MM.1S (cell line): ENCODE results near the gene PNPLA3.

Experiments
- DNase-seq: peaks from one replicate; pipeline ENCODE4 v3.0.0-alpha.2; 2015
- H2AFZ ChIP-seq: fragments of 300-600 bp; sonication (generic); 2 replicates; pipeline ENCODE4 v1.6.0; 2016; ENCODE audit warnings: antibody characterized with exemption, low read length
- H3F3A ChIP-seq: fragments of 300-600 bp; sonication (generic); 2 replicates; pipeline ENCODE4 v1.6.1; 2016; ENCODE audit warnings: mild to moderate bottlenecking, antibody characterized with exemption, low read length, moderate library complexity, mixed read lengths; ENCODE audit not compliant: insufficient read depth
- H3K27ac ChIP-seq: fragments of 300-600 bp; sonication (generic); 2 replicates; pipeline ENCODE4 v1.5.1; 2016; ENCODE audit warnings: mild to moderate bottlenecking, low read length
- H3K27me3 ChIP-seq: fragments of 300-600 bp; sonication (generic); replicated peaks from 2 replicates; pipeline ENCODE4 v1.6.0; 2016; ENCODE audit warnings: low read length; ENCODE audit not compliant: insufficient read depth
- H3K36me3 ChIP-seq: fragments of 300-600 bp; sonication (generic); replicated peaks from 2 replicates; pipeline ENCODE4 v1.6.1; 2016; ENCODE audit warnings: mild to moderate bottlenecking, low read length, mixed read lengths; ENCODE audit not compliant: insufficient read depth
- H3K4me1 ChIP-seq: fragments of 300-600 bp; sonication (generic); 2 replicates; pipeline ENCODE4 v1.6.1; 2016; ENCODE audit warnings: low read length, mixed read lengths
- H3K4me2 ChIP-seq: fragments of 300-600 bp; sonication (generic); 2 replicates; pipeline ENCODE4 v1.6.0; 2016; ENCODE audit warnings: low read depth, low read length
- H3K4me3 ChIP-seq: fragments of 300-600 bp; sonication (generic); 2 replicates; pipeline ENCODE4 v1.5.1; 2016; ENCODE audit warnings: low read length, mixed read lengths
- H3K79me2 ChIP-seq: fragments of 300-600 bp; sonication (generic); 2 replicates; pipeline ENCODE4 v1.6.1; 2016; ENCODE audit warnings: mixed run types, low read length, mixed read lengths
- H3K9ac ChIP-seq: fragments of 300-600 bp; sonication (generic); 2 replicates; pipeline ENCODE4 v1.6.1; 2016; ENCODE audit warnings: low read length, mixed read lengths
- H3K9me2 ChIP-seq: fragments of 300-600 bp; sonication (generic); replicated peaks from 2 replicates; pipeline ENCODE4 v1.6.1; 2016; ENCODE audit warnings: mild to moderate bottlenecking, low read length, mixed read lengths; ENCODE audit not compliant: insufficient read depth
- H3K9me3 ChIP-seq: fragments of 300-600 bp; sonication (generic); replicated peaks from 2 replicates; pipeline ENCODE4 v1.6.1; 2016; ENCODE audit warnings: mild to moderate bottlenecking, low read length, mixed read lengths; ENCODE audit not compliant: insufficient read depth
- H4K20me1 ChIP-seq: fragments of 300-600 bp; sonication (generic); 2 replicates; pipeline ENCODE4 v1.6.1; 2016; ENCODE audit warnings: mild to moderate bottlenecking, low read length, moderate library complexity, mixed read lengths; ENCODE audit not compliant: insufficient read depth
- EZH2 ChIP-seq: fragments of 300-600 bp; sonication (generic); optimal IDR thresholded peaks from 2 replicates; pipeline ENCODE3; 2017; ENCODE audit warnings: low read depth, mild to moderate bottlenecking, antibody characterized with exemption, low read length, mixed read lengths
- EZH2phosphoT487 ChIP-seq: fragments of 300-600 bp; sonication (generic); IDR thresholded peaks from 2 replicates; pipeline ENCODE4 v1.6.1; 2018; ENCODE audit warnings: antibody characterized with exemption, low read length
- TF ChIP-seq, protein P1 (sequence below): fragments of 300-600 bp; sonication (generic); IDR thresholded peaks from 2 replicates; pipeline ENCODE4 v1.5.1; 2016; ENCODE audit warnings: antibody characterized with exemption, low read length, mixed read lengths

PNPLA3 gene, protein sequence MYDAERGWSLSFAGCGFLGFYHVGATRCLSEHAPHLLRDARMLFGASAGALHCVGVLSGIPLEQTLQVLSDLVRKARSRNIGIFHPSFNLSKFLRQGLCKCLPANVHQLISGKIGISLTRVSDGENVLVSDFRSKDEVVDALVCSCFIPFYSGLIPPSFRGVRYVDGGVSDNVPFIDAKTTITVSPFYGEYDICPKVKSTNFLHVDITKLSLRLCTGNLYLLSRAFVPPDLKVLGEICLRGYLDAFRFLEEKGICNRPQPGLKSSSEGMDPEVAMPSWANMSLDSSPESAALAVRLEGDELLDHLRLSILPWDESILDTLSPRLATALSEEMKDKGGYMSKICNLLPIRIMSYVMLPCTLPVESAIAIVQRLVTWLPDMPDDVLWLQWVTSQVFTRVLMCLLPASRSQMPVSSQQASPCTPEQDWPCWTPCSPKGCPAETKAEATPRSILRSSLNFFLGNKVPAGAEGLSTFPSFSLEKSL

DNA sequence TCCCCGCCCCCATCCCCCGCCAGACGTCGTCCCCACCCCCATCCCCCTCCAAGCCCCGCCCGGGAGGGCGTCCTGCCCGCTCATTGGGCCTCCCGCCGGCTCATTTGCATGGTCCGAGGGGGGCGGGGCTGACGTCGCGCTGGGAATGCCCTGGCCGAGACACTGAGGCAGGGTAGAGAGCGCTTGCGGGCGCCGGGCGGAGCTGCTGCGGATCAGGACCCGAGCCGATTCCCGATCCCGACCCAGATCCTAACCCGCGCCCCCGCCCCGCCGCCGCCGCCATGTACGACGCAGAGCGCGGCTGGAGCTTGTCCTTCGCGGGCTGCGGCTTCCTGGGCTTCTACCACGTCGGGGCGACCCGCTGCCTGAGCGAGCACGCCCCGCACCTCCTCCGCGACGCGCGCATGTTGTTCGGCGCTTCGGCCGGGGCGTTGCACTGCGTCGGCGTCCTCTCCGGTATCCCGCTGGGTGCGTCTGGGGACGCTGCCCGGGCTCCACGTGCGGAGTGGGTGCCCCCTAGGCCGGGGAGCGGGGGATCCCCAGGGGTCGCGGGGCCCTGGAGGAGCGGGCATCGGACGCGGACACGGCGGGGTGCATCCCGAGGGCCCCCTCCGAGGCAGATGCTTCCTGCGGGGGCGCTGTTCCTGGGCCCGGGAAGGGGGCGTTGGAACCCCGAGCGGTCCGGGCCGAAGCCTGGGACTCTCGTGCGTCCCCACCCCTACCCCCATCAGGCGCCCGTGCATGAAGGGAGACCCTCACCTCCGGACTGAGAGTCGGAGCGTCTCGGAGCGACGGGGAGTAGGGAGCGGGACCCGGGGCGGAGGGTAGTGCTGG is at the start of gene PNPLA3:
Gene PNPLA3 (plus strand): TSS at position 175 of the 834 bp plus-strand sequence. CDS start 107 bp downstream, at position 282.
- Histone ChIP-seq H3K27me3 (peaks cover 80% of the 10 kb centered on the region), H3K4me1 (no peaks in the 10 kb centered on the region), H3K9ac (no peak within 1 kb of the TSS), H3K4me2 (no peak within 1 kb of the TSS), H3K79me2 (no peaks in the 10 kb centered on the region), H2AFZ (no peak within 1 kb of the TSS), H3K27ac (no peak within 1 kb of the TSS), H3K9me3 (no peaks in the 10 kb centered on the region), H3K36me3 (no peaks in the 10 kb centered on the region), H4K20me1 (no peaks in the 10 kb centered on the region), H3K4me3 (no peak within 1 kb of the TSS), H3K9me2 (no peaks in the 10 kb centered on the region), H3F3A (no peaks in the 10 kb centered on the region)
- no peak for DNase-seq
- TF ChIP-seq, protein P1, sequence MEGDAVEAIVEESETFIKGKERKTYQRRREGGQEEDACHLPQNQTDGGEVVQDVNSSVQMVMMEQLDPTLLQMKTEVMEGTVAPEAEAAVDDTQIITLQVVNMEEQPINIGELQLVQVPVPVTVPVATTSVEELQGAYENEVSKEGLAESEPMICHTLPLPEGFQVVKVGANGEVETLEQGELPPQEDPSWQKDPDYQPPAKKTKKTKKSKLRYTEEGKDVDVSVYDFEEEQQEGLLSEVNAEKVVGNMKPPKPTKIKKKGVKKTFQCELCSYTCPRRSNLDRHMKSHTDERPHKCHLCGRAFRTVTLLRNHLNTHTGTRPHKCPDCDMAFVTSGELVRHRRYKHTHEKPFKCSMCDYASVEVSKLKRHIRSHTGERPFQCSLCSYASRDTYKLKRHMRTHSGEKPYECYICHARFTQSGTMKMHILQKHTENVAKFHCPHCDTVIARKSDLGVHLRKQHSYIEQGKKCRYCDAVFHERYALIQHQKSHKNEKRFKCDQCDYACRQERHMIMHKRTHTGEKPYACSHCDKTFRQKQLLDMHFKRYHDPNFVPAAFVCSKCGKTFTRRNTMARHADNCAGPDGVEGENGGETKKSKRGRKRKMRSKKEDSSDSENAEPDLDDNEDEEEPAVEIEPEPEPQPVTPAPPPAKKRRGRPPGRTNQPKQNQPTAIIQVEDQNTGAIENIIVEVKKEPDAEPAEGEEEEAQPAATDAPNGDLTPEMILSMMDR, result no peak
- TF ChIP-seq EZH2 (no peak), EZH2phosphoT487 (no peak)

- no peak overlapping the region for H3K27ac ChIP-seq
- H3K9me2 ChIP-seq, result no peaks in the 10 kb centered on the region
- H3K9me3 ChIP-seq, result no peaks in the 10 kb centered on the region
- no peak overlapping the region for H3K9ac ChIP-seq
- no peak overlapping the region for H3K4me3 ChIP-seq
- no peaks in the 10 kb centered on the region for H3K4me1 ChIP-seq
- no peak overlapping the region for H3K4me2 ChIP-seq
- no peak for TF ChIP-seq EZH2
- no peak for TF ChIP-seq EZH2phosphoT487
- TF ChIP-seq, protein P1, result no peak
- no peaks in the 10 kb centered on the region for H3F3A ChIP-seq
- H3K79me2 ChIP-seq, result no peaks in the 10 kb centered on the region
- peaks cover 84% of the 10 kb centered on the region for H3K27me3 ChIP-seq
- no peak for DNase-seq
- H4K20me1 ChIP-seq, result no peaks in the 10 kb centered on the region
- no peaks in the 10 kb centered on the region for H3K36me3 ChIP-seq
- H2AFZ ChIP-seq, result no peak overlapping the region
Observed at GRCh38 chr22:43876866-43877509, 46.6 kb upstream of the PNPLA3 start.

GRCh38 chr22:43878079-43878795 is 45.4 kb upstream of the PNPLA3 start:
- DNase-seq, result no peak
- Histone ChIP-seq H3K4me3 (no peak overlapping the region), H3K9me3 (no peaks in the 10 kb centered on the region), H3K9me2 (no peaks in the 10 kb centered on the region), H3K4me1 (no peaks in the 10 kb centered on the region), H3K4me2 (no peak overlapping the region), H3F3A (no peaks in the 10 kb centered on the region; the same call in 1 of the 2 replicates), H3K36me3 (no peaks in the 10 kb centered on the region), H3K27me3 (peaks cover 85% of the 10 kb centered on the region), H3K79me2 (no peaks in the 10 kb centered on the region), H3K9ac (no peak overlapping the region), H4K20me1 (no peaks in the 10 kb centered on the region), H2AFZ (no peak overlapping the region), H3K27ac (no peak overlapping the region)
- TF ChIP-seq, protein P1, result no peak
- TF ChIP-seq EZH2phosphoT487 (no peak), EZH2 (no peak)
